Liver (tissue), 9 donors: Measurements from ENCODE around the gene SMAD7. TPM values are rescaled to one million over a fixed set of nuclear protein-coding genes. Genes with fewer than 3 reads are reported as not detected.

ENCODE experiments used
- DNase-seq: peaks from one replicate; pipeline ENCODE4 v3.0.0-alpha.2; 2017; ENCODE audit warnings: low spot score
- H3K27ac ChIP-seq, 2 donors: one replicate each; pipeline ENCODE4 v1.7.0; 2013; ENCODE audit warnings: inconsistent platforms in 2 of 2, low read length in 2 of 2, control low read depth in 1 of 2, low read depth in 1 of 2, mild to moderate bottlenecking in 1 of 2
- H3K27me3 ChIP-seq, 4 donors: one replicate each; pipeline versions ENCODE4 v1.6.1 to v1.7.0; 2013; ENCODE audit warnings: low read length in 3 of 4, inconsistent platforms in 1 of 4, mild to moderate bottlenecking in 1 of 4, moderate library complexity in 1 of 4; ENCODE audit not compliant: control insufficient read depth in 4 of 4, insufficient read depth in 4 of 4
- H3K36me3 ChIP-seq, 4 donors: one replicate each; pipeline versions ENCODE4 v1.6.1 to v1.7.0; 2013; ENCODE audit warnings: low read length in 3 of 4, mild to moderate bottlenecking in 3 of 4, low read depth in 1 of 4, moderate library complexity in 1 of 4; ENCODE audit not compliant: control insufficient read depth in 4 of 4, insufficient read depth in 3 of 4
- H3K4me1 ChIP-seq, 4 donors: one replicate each; pipeline versions ENCODE4 v1.6.1 to v1.7.0; 2013; ENCODE audit warnings: low read length in 3 of 4, mild to moderate bottlenecking in 3 of 4, moderate library complexity in 1 of 4; ENCODE audit not compliant: control insufficient read depth in 4 of 4, insufficient read depth in 4 of 4
- H3K4me3 ChIP-seq, 3 donors: one replicate each; pipeline versions ENCODE4 v1.6.1 to v1.7.0; 2013; ENCODE audit warnings: low read length in 3 of 3, control low read depth in 1 of 3, low read depth in 1 of 3, mild to moderate bottlenecking in 1 of 3
- H3K9ac ChIP-seq, 2 donors: one replicate each; pipeline ENCODE4 v1.7.0; 2013; ENCODE audit warnings: low read length in 2 of 2, mild to moderate bottlenecking in 2 of 2, moderate library complexity in 2 of 2, control low read depth in 1 of 2, low read depth in 1 of 2
- H3K9me3 ChIP-seq, 4 donors: one replicate each; pipeline versions ENCODE4 v1.6.1 to v1.7.0; 2013; ENCODE audit warnings: low read length in 3 of 4; ENCODE audit not compliant: control insufficient read depth in 4 of 4
- ATF3 ChIP-seq: IDR thresholded peaks from 2 replicates; pipeline ENCODE4 v1.6.1; 2016; ENCODE audit warnings: antibody characterized with exemption
- CTCF ChIP-seq: fragments of 150-350 bp; IDR thresholded peaks from 2 replicates; pipeline ENCODE4 v1.5.1; 2017; ENCODE audit warnings: improper control_type of control experiment, low read depth, low read length; ENCODE audit not compliant: missing input control
- EGR1 ChIP-seq, 2 donors: IDR thresholded peaks; 2 replicates each; pipeline ENCODE4 v1.6.1; 2016 to 2018; ENCODE audit warnings: antibody characterized with exemption in 2 of 2, low read depth in 2 of 2
- FOXA1 ChIP-seq: IDR thresholded peaks from 2 replicates; pipeline ENCODE4 v1.6.1; 2016; ENCODE audit warnings: antibody characterized with exemption
- FOXA2 ChIP-seq: IDR thresholded peaks from 2 replicates; pipeline ENCODE4 v1.6.1; 2016; ENCODE audit warnings: antibody characterized with exemption
- GABPA ChIP-seq, 2 donors: IDR thresholded peaks in 1 of 2; conservative IDR thresholded peaks in 1 of 2; 2 replicates each; pipeline ENCODE4 v1.6.1; 2016; ENCODE audit warnings: antibody characterized with exemption in 2 of 2, mild to moderate bottlenecking in 1 of 2, moderate library complexity in 1 of 2
- HNF4A ChIP-seq, 2 donors: conservative IDR thresholded peaks; 2 replicates each; pipeline ENCODE4 v1.6.1; 2016; ENCODE audit warnings: antibody characterized with exemption in 2 of 2, mild to moderate bottlenecking in 2 of 2
- HNF4G ChIP-seq: IDR thresholded peaks from 2 replicates; pipeline ENCODE4 v1.6.1; 2016; ENCODE audit warnings: antibody characterized with exemption
- JUND ChIP-seq, 2 donors: IDR thresholded peaks; 2 replicates each; pipeline ENCODE4 v1.6.1; 2016; ENCODE audit warnings: antibody characterized with exemption in 2 of 2
- NR2F2 ChIP-seq: IDR thresholded peaks from 2 replicates; pipeline ENCODE4 v1.6.1; 2016; ENCODE audit warnings: antibody characterized with exemption
- RAD21 ChIP-seq, 2 donors: IDR thresholded peaks; 2 replicates each; pipeline ENCODE4 v1.6.1; 2016; ENCODE audit warnings: antibody characterized with exemption in 2 of 2, mild to moderate bottlenecking in 2 of 2
- REST ChIP-seq: IDR thresholded peaks from 2 replicates; pipeline ENCODE4 v1.6.1; 2016; ENCODE audit warnings: antibody characterized with exemption, mild to moderate bottlenecking
- RXRA ChIP-seq, 2 donors: IDR thresholded peaks; 2 replicates each; pipeline ENCODE4 v1.6.1; 2017 to 2018; ENCODE audit warnings: antibody characterized with exemption in 2 of 2, mild to moderate bottlenecking in 1 of 2
- SP1 ChIP-seq: IDR thresholded peaks from 2 replicates; pipeline ENCODE4 v1.6.1; 2018; ENCODE audit warnings: antibody characterized with exemption, mild to moderate bottlenecking
- TAF1 ChIP-seq: conservative IDR thresholded peaks from 2 replicates; pipeline ENCODE4 v1.6.1; 2016; ENCODE audit warnings: antibody characterized with exemption, mild to moderate bottlenecking
- YY1 ChIP-seq: IDR thresholded peaks from 2 replicates; pipeline ENCODE4 v1.6.1; 2016; ENCODE audit warnings: antibody characterized with exemption, mild to moderate bottlenecking
- ZBTB33 ChIP-seq: IDR thresholded peaks from 2 replicates; pipeline ENCODE4 v1.6.1; 2016; ENCODE audit warnings: antibody characterized with exemption
- WGBS: extraction: QIAGEN DNeasy Blood & Tissue Kit; methylation state at CpG from one replicate; pipeline ENCODE4 v1.1.7; 2013; 5-methylcytosine and 5-hydroxymethylcytosine counted together
- polyA plus RNA-seq, 2 donors: library from polyadenylated mRNA; stranded (reverse) in 1 of 2; unstranded in 1 of 2; fragments of 200-250 nt in 1 of 2; fragments of >200 nt in 1 of 2; fragmentation: Nextera tagmentation in 1 of 2; extraction: Ambion mirVana in 1 of 2; gene quantifications; one replicate each; pipeline versions ENCODE4 v1.2.1 to v1.2.3, GENCODE V29; 2013 to 2015
- total RNA-seq, 2 donors: library from RNA; depleted of rRNA; stranded (reverse); fragments of >200 nt; gene quantifications; one replicate each; pipeline ENCODE4 v1.2.3, GENCODE V29; 2014
- TF ChIP-seq, protein P1 (sequence below): IDR thresholded peaks from 2 replicates; pipeline ENCODE4 v1.6.1; 2016; ENCODE audit warnings: antibody characterized with exemption
- donor health status: healthy.
- donor health status: healthy.
- donor health status: healthy.
- donor health status: healthy.
- donor health status: healthy.

SMAD7 gene
- total and polyA plus RNA-seq, 4 donors = 3.2 to 11.8 (median 10.1) TPM

DNA sequence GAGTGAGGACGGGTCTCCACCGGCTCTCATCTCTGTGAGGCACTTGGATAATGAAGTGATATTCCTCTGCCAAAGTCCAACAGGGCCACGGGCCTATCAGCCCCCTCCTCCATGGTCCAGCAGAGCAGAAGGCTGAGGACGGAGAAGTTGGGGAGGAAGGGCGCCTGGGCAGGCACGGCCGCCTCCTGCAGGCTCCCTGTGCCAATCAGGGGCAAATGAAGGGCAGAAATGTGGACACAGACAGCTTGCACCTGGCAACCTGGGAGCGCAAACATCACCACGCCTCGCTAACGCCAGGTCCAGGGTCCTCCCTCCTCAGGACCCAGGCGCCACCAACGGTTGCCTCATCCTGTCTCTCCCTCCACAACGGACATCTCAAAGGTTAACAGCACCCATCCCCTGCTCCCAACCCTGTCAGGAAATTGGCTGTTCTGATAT is 24.3 kb downstream of the SMAD7 start:
- Histone ChIP-seq H3K9me3 (no peaks in the 10 kb centered on the region), H3K4me1 (peaks cover 34 to 83% (median 71%) of the 10 kb centered on the region in 4 donors), H3K27ac (peak overlapping the region; percentile 75 to 81), H3K4me3 (no peak overlapping the region), H3K27me3 (no peaks in the 10 kb centered on the region), H3K36me3 (peaks cover 0 to 3% (median 2%) of the 10 kb centered on the region in 4 donors), H3K9ac (peak overlapping the region in 1 of 2 donors; percentile 44)
- peak; percentile 58 for DNase-seq
- TF ChIP-seq ZBTB33 (peak; percentile 77), ATF3 (peak; percentile 93), FOXA1 (peak; percentile 77), RAD21 (IDR thresholded peaks at IDR 0.05) (peak; percentile 52 to 63), EGR1 (IDR thresholded peaks at IDR 0.05; ENCODE audit: low read depth in 2 of 2) (peak in 1 of 2 donors; percentile 16), YY1 (peak; percentile 76), FOXA2 (peak; percentile 78), RXRA (IDR thresholded peaks at IDR 0.05) (peak; percentile 90 to 97), GABPA (IDR thresholded peaks at IDR 0.05 in 1 of 2, conservative IDR thresholded peaks at IDR 0.05 in 1 of 2) (peak in 1 of 2 donors; percentile 32), REST (peak; percentile 65), TAF1 (no peak), HNF4G (peak; percentile 81), NR2F2 (no peak), HNF4A (conservative IDR thresholded peaks at IDR 0.05) (peak; percentile 89 to 95), CTCF (no peak), SP1 (peak; percentile 77), JUND (IDR thresholded peaks at IDR 0.05) (peak; percentile 34 to 79)
- TF ChIP-seq, protein P1, sequence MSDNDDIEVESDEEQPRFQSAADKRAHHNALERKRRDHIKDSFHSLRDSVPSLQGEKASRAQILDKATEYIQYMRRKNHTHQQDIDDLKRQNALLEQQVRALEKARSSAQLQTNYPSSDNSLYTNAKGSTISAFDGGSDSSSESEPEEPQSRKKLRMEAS = peak; percentile 90
- WGBS = 18% methylated on average over 14 of the region's 14 CpGs
